ENCODE data around the gene STPG4. TPM values are rescaled to one million over a fixed set of nuclear protein-coding genes. Genes with fewer than 3 reads are reported as not detected.

STPG4 gene
- total RNA-seq, 3 donors from 2014 or later (not counting 1 experiment from before 2014, with no cell fraction given): 0.21 to 0.65 TPM; not detected in 1

GRCh38 chr2:47181176-47181575 lies 26.1 kb upstream of the STPG4 start:
- Histone ChIP-seq H3K27ac (ENCODE audit: low read length) (no peak overlapping the region), H3K36me3 (ENCODE audit: control insufficient read depth, insufficient read depth, low read length) (no peaks in the 10 kb centered on the region), H3K27me3 (ENCODE audit: control insufficient read depth, insufficient read depth, low read length) (no peaks in the 10 kb centered on the region), H3K4me1 (ENCODE audit: control insufficient read depth, insufficient read depth, low read length) (peaks cover 5% of the 10 kb centered on the region), H3K4me3 (ENCODE audit: low read length) (no peak overlapping the region), H3K9me3 (ENCODE audit: control insufficient read depth, insufficient read depth, low read length) (no peaks in the 10 kb centered on the region)
- no peaks in the 10 kb centered on the region for H3K9me3 Mint-ChIP-seq
- H3K27me3 Mint-ChIP-seq (ENCODE audit: low read depth in 2 of 2): peaks cover 11 to 19% of the 10 kb centered on the region in 2 donors
- no peak overlapping the region for H3K27ac Mint-ChIP-seq
- WGBS (ENCODE audit: insufficient coverage): 93% methylated on average over 1 of the region's 1 CpG
- no peak for ATAC-seq
- no peak overlapping the region for H3K4me3 Mint-ChIP-seq
- intact Hi-C loops (cut with micrococcal nuclease): no loop called here
- no peaks in the 10 kb centered on the region for H3K36me3 Mint-ChIP-seq
- no peak for TF ChIP-seq CTCF (IDR thresholded peaks at IDR 0.05)
- no peak for DNase-seq
- H3K4me1 Mint-ChIP-seq: peaks cover 11 to 14% of the 10 kb centered on the region in 2 donors

- Histone ChIP-seq H3K27me3 (ENCODE audit: control insufficient read depth, insufficient read depth, low read length) (no peaks in the 10 kb centered on the region), H3K9me3 (ENCODE audit: control insufficient read depth, insufficient read depth, low read length) (no peaks in the 10 kb centered on the region), H3K36me3 (ENCODE audit: control insufficient read depth, insufficient read depth, low read length) (no peaks in the 10 kb centered on the region), H3K27ac (ENCODE audit: low read length) (no peak overlapping the region), H3K4me1 (ENCODE audit: control insufficient read depth, insufficient read depth, low read length) (peaks cover 5% of the 10 kb centered on the region), H3K4me3 (ENCODE audit: low read length) (no peak overlapping the region)
- Mint-ChIP-seq H3K36me3 (no peaks in the 10 kb centered on the region), H3K4me1 (peaks cover 15 to 18% of the 10 kb centered on the region in 2 donors), H3K4me3 (no peak overlapping the region), H3K9me3 (no peaks in the 10 kb centered on the region), H3K27me3 (ENCODE audit: low read depth in 2 of 2) (peaks cover 5 to 14% of the 10 kb centered on the region in 2 donors), H3K27ac (no peak overlapping the region)
- intact Hi-C loops (cut with micrococcal nuclease): no loop called here
- DNase-seq: no peak
- no peak for TF ChIP-seq CTCF (IDR thresholded peaks at IDR 0.05)
- 67% methylated on average over 1 of the region's 1 CpG for WGBS (ENCODE audit: insufficient coverage)
- no peak for ATAC-seq
These were observed 25.4 kb upstream of the STPG4 start for GRCh38 chr2:47180531-47180930.

- H3K4me3 ChIP-seq (ENCODE audit: low read length): no peak overlapping the region
- no peaks in the 10 kb centered on the region for H3K36me3 ChIP-seq (ENCODE audit: control insufficient read depth, insufficient read depth, low read length)
- H3K9me3 Mint-ChIP-seq: no peaks in the 10 kb centered on the region
- H3K9me3 ChIP-seq (ENCODE audit: control insufficient read depth, insufficient read depth, low read length): no peaks in the 10 kb centered on the region
- peaks cover 25 to 28% of the 10 kb centered on the region in 2 donors for H3K4me1 Mint-ChIP-seq
- no peak for ATAC-seq
- intact Hi-C loops (cut with micrococcal nuclease): no loop called here
- H3K4me1 ChIP-seq (ENCODE audit: control insufficient read depth, insufficient read depth, low read length): peaks cover 7% of the 10 kb centered on the region
- 80% methylated on average over 6 of the region's 6 CpGs for WGBS (ENCODE audit: insufficient coverage)
- H3K4me3 Mint-ChIP-seq: no peak overlapping the region
- no peak overlapping the region for H3K27ac Mint-ChIP-seq
- H3K27me3 Mint-ChIP-seq (ENCODE audit: low read depth in 2 of 2): peaks cover 0 to 11% of the 10 kb centered on the region in 2 donors
- no peak for DNase-seq
- no peak overlapping the region for H3K27ac ChIP-seq (ENCODE audit: low read length)
- H3K27me3 ChIP-seq (ENCODE audit: control insufficient read depth, insufficient read depth, low read length): no peaks in the 10 kb centered on the region
- TF ChIP-seq CTCF (IDR thresholded peaks at IDR 0.05): no peak
- H3K36me3 Mint-ChIP-seq: no peaks in the 10 kb centered on the region
These were observed 24.3 kb upstream of the STPG4 start for GRCh38 chr2:47179388-47179787.

- H3K27me3 Mint-ChIP-seq (ENCODE audit: low read depth in 2 of 2): peaks cover 0 to 11% of the 10 kb centered on the region in 2 donors
- no peak overlapping the region for H3K27ac ChIP-seq (ENCODE audit: low read length)
- no peak for ATAC-seq
These were observed 23.2 kb upstream of the STPG4 start for GRCh38 chr2:47178341-47178740.

More at GRCh38 chr2:47178341-47178740, 23.2 kb upstream of the STPG4 start:
- Mint-ChIP-seq H3K36me3 (no peaks in the 10 kb centered on the region), H3K4me3 (no peak overlapping the region), H3K27ac (peak overlapping the region in 1 of 2 donors; percentile 100), H3K9me3 (no peaks in the 10 kb centered on the region), H3K4me1 (peaks cover 35 to 38% of the 10 kb centered on the region in 2 donors)
- H3K4me1 ChIP-seq (ENCODE audit: control insufficient read depth, insufficient read depth, low read length): peaks cover 11% of the 10 kb centered on the region
- DNase-seq: no peak
- TF ChIP-seq CTCF (IDR thresholded peaks at IDR 0.05): no peak
- no peaks in the 10 kb centered on the region for H3K27me3 ChIP-seq (ENCODE audit: control insufficient read depth, insufficient read depth, low read length)
- intact Hi-C loops (cut with micrococcal nuclease): no loop called here
- H3K36me3 ChIP-seq (ENCODE audit: control insufficient read depth, insufficient read depth, low read length): no peaks in the 10 kb centered on the region
- H3K4me3 ChIP-seq (ENCODE audit: low read length): no peak overlapping the region
- no peaks in the 10 kb centered on the region for H3K9me3 ChIP-seq (ENCODE audit: control insufficient read depth, insufficient read depth, low read length)
- 96% methylated on average over 6 of the region's 6 CpGs for WGBS (ENCODE audit: insufficient coverage)
